DOHH2 (cell line): ENCODE data around the gene DMD.

Source experiments
- EZH2phosphoT487 ChIP-seq: fragments of 200-600 bp; sonication (generic); IDR thresholded peaks from 2 replicates; pipeline ENCODE4 v1.6.1; 2017; ENCODE audit warnings: borderline replicate concordance, mild to moderate bottlenecking, antibody characterized with exemption, low read length, moderate library complexity, mixed read lengths
- TF ChIP-seq, protein P1 (sequence below): fragments of 200-600 bp; sonication (generic); IDR thresholded peaks from one replicate; pipeline ENCODE4 v1.5.1; 2014; ENCODE audit warnings: antibody characterized with exemption, mild to moderate bottlenecking, low read depth, low read length; ENCODE audit not compliant: poor library complexity, severe bottlenecking

GRCh38 chrX:31860686-31861085, 1350.7 kb downstream of the DMD start:
- TF ChIP-seq, protein P1, sequence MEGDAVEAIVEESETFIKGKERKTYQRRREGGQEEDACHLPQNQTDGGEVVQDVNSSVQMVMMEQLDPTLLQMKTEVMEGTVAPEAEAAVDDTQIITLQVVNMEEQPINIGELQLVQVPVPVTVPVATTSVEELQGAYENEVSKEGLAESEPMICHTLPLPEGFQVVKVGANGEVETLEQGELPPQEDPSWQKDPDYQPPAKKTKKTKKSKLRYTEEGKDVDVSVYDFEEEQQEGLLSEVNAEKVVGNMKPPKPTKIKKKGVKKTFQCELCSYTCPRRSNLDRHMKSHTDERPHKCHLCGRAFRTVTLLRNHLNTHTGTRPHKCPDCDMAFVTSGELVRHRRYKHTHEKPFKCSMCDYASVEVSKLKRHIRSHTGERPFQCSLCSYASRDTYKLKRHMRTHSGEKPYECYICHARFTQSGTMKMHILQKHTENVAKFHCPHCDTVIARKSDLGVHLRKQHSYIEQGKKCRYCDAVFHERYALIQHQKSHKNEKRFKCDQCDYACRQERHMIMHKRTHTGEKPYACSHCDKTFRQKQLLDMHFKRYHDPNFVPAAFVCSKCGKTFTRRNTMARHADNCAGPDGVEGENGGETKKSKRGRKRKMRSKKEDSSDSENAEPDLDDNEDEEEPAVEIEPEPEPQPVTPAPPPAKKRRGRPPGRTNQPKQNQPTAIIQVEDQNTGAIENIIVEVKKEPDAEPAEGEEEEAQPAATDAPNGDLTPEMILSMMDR: no peak
- no peak for TF ChIP-seq EZH2phosphoT487
